ENCODE measurements around the gene MLLT3.

MLLT3 gene

GRCh38 chr9:20320921-20321320 is 301.4 kb downstream of the MLLT3 start:
- in situ Hi-C loops (cut with HindIII; ENCODE audit: low sequenced_read_pairs): no loop called here

GRCh38 chr9:20319641-20320337 is 302.5 kb downstream of the MLLT3 start:
- in situ Hi-C loops (cut with HindIII; ENCODE audit: low sequenced_read_pairs): no loop called here

DNA sequence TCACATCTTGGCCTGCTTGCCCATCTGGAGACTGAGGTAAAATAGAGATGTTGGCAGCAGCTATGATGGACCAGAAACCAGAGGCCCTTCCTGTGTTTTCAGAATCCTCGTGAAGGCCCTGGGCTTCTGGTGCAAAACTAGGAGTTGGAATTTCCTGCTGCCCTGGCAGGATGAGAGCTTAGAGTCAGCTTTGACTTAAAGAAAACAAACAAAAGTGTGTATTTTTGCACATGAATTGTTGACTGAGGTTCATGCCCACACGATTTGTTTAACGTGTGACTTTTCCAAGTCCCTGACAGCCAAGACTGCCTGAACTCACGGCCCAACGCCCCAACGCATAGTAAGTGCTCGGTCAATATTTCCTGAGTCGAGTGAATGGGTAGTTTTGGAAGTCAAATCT is 303.1 kb downstream of the MLLT3 start:
- in situ Hi-C loops (cut with HindIII; ENCODE audit: low sequenced_read_pairs): no loop called here

DNA sequence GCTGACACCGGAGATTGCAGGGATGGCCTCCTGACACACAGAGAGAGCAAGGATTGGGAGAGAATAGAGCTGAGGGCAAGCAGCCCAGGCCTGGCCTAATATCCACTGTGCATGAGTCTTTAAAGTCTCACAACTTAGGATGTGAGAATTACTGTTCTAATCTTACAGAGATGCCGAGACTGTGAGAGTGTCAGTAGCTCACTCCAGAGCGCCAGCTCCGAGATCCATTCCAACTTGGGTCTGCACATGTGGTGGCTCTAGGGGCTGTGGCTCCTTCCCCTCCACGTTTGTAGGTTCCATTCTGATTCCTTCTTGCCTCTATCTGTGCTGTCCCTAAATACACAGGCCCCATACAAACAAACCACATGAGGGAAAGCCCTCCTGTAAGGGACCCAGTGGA is 304.6 kb downstream of the MLLT3 start:
- in situ Hi-C loops (cut with HindIII; ENCODE audit: low sequenced_read_pairs): no loop called here

DNA sequence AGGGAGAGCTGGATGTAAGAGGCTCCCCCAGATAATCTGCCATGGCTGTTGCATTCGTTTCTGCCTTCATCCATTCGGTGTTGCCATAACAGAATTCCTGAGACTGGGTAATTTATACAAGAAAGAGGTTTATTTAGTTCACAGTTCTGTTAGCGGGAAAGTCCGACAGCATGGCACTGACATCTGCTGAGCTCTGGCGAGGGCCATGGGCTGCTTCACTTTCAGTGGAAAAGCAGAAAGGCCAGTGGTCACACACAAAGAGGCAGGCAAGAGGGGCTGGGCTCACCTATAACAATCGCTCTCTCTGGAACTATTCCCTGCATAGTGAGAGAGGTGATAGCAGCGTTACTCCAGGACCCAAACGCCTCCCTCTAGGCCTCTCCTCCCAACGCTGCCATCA is 305.9 kb downstream of the MLLT3 start:
- in situ Hi-C loops (cut with HindIII; ENCODE audit: low sequenced_read_pairs): no loop called here

DNA sequence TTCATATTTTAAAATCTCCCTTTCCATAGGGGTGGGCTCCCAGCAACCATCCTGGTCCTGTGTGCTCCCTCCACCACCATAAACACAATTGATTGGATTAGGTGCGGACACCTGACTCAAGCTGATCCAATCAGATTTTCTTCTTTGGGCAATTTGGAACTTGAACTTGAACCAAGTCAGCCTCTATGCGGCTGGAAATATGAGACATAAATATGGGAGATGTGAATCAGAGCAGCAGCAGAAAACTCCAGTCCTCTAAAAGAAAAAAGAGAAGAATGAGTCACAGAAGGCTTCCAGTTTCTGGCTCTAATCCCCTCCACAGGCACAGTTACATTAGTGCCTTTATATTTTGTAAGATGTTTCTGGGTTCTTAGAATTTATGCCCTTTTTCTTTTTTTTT is 306.6 kb downstream of the MLLT3 start:
- in situ Hi-C loops (cut with HindIII; ENCODE audit: low sequenced_read_pairs): no loop called here

DNA sequence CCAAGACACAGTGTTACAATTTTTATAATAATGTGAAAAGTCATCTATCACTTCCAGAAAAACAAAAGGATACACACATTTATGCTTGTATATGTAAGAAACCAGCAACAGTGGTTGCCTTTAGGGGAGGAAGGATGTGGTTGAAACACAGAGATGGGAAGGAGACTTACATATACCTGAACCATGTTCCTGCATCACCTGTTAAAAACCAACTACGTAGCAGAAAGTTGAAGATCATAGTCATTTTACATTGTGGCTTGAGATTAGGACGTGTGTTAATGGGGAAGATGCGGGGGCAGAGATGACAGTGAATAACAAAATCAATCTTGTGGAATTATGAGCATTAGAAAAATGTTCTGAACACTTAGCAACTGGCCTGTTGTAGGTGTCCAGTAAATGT is 307.3 kb downstream of the MLLT3 start:
- in situ Hi-C loops (cut with HindIII; ENCODE audit: low sequenced_read_pairs): no loop called here

DNA sequence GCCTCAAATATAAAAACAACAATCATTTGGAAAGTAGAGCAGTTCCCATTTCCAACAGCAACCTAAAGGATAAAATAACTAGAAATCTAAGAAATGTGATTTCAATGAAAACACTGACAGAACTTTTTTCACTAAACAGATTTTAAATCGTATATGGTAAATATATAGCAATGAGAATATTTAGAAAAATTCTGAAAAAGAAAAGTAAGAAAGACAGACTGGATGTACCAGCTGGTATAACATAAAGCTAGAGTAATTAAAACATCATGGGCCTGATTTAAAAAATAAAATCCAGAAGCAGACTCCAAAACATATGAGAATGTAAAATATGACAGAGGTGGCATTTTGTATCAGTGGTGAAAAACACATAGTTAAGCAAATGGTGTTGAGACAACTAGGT is 308.9 kb downstream of the MLLT3 start:
- in situ Hi-C loops (cut with HindIII; ENCODE audit: low sequenced_read_pairs): no loop called here

GRCh38 chr9:20312732-20313131 is 309.6 kb downstream of the MLLT3 start:
- in situ Hi-C loops (cut with HindIII; ENCODE audit: low sequenced_read_pairs): no loop called here

GRCh38 chr9:20310024-20310423 is 312.3 kb downstream of the MLLT3 start:
- in situ Hi-C loops (cut with HindIII; ENCODE audit: low sequenced_read_pairs): no loop called here

GRCh38 chr9:20309124-20309523 is 313.2 kb downstream of the MLLT3 start:
- in situ Hi-C loops (cut with HindIII; ENCODE audit: low sequenced_read_pairs): no loop called here

GRCh38 chr9:20307621-20308020 is 314.7 kb downstream of the MLLT3 start:
- in situ Hi-C loops (cut with HindIII; ENCODE audit: low sequenced_read_pairs): no loop called here

- in situ Hi-C loops (cut with HindIII; ENCODE audit: low sequenced_read_pairs): no loop called here
Observed at GRCh38 chr9:20305452-20305851, 316.8 kb downstream of the MLLT3 start.

DNA sequence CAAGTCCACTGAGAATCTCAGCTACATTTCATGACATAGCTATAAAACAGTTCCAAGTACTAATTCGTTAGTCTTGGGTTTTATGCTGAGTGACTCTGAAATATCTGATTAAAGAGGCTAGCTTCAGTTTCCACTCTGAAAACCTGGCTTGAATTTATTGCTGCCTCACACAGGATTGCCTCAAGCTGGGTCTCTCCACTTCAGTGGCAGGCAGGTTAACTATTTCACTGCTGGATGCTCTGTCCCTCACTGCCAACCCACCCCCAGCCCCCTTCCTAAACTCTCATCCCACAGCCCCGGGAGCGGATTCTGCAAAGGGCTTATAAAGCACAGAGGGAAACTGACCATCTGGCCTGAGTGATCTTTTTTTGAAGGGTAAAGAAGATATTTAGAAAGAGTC is 318.3 kb downstream of the MLLT3 start:
- in situ Hi-C loops (cut with HindIII; ENCODE audit: low sequenced_read_pairs): no loop called here

DNA sequence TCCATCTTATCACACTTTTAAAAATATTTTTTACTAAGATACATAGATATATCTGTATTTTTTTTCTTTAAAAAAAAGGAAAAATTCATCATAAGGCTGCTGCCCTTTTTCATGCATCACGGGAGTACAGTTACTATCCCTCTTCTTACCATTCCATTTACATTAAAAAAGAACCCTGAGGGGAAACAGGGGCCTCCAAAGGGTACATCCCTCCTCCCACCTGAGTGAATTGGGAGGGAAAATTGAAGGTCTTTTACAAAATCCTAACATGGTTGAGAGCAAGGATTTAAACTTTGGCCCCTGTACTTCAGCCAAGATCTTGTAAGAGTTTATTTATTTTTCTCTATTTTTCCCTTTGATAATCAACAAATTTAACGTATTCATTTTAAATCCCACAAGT is 319.2 kb downstream of the MLLT3 start:
- in situ Hi-C loops (cut with HindIII; ENCODE audit: low sequenced_read_pairs): no loop called here

- in situ Hi-C loops (cut with HindIII; ENCODE audit: low sequenced_read_pairs): no loop called here
Observed at GRCh38 chr9:20302197-20302596, 320.1 kb downstream of the MLLT3 start.

GRCh38 chr9:20300430-20301115 is 321.7 kb downstream of the MLLT3 start:
- in situ Hi-C loops (cut with HindIII; ENCODE audit: low sequenced_read_pairs): no loop called here

DNA sequence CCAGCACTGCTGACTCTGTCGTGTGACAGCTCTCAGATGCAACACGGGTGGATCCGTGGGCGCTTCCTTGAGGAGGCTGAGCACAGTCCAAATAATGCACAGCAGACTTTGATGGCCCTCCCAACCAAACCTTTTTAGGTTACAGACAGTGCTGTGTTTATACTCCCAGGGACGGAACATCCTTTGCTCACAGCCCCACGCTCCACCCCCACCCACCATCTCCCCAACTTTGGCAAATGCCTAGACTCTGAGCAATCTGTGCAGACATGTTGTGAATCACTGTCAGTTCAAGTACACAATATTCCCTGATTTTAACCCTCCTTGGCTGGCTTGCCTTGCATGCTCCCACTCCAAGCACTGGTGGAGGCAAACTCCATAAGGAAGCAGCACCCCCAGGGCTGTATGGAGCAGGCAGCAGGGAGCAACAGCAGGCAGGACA is 324.6 kb downstream of the MLLT3 start:
- in situ Hi-C loops (cut with HindIII; ENCODE audit: low sequenced_read_pairs): no loop called here

DNA sequence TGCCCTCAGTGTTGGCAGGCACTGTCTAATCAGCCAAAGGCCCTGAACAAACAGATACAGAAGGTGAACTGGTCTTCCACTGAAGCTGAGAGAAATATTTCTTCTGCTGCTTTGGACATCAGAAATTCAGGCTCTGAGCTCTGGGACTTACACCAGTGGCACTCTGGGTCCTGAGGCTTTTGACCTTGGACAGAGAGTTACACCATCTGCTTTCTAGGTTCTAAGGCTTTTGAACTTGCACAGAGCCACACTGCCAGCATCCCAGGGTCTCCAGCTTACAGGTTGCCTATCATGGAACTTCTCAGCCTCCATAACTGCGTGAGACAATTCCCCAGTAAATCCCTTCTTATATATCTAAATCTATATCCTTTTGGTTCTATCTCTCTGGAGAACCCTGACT is 326.7 kb downstream of the MLLT3 start:
- in situ Hi-C loops (cut with HindIII; ENCODE audit: low sequenced_read_pairs): no loop called here

GRCh38 chr9:20294046-20294750 is 328.1 kb downstream of the MLLT3 start:
- in situ Hi-C loops (cut with HindIII; ENCODE audit: low sequenced_read_pairs): no loop called here

- in situ Hi-C loops (cut with HindIII; ENCODE audit: low sequenced_read_pairs): no loop called here
Observed at GRCh38 chr9:20292002-20292401, 330.3 kb downstream of the MLLT3 start.

Measured in endothelial cell of hepatic sinusoid (primary cell).